OCI-LY7 (cell line): Measurements from ENCODE around the gene AURKB. TPM values are rescaled to one million over a fixed set of nuclear protein-coding genes. Genes with fewer than 3 reads are reported as not detected.
"Not testable (repeated sequence)": the region's sequence is repeated elsewhere in the genome, so short reads cannot be mapped to it uniquely, and the experiment has no call there.

Experiments used
- BruUV-seq: library from RNA; stranded (reverse); fragments of 400-500 nt; replicated peaks from 2 replicates; lab custom pipeline; 2021; lab: Mats Ljungman, UMichigan
- CTCF ChIA-PET: fragments of 300-600 bp; sonication (Branson Sonifier 250); formaldehyde crosslinking; loops from one replicate; lab custom pipeline; 2022; ENCODE audit warnings: antibody characterized with exemption; ENCODE audit not compliant: unreplicated experiment; lab: Charles Lee
- POLR2A ChIA-PET: fragments of 300-600 bp; sonication (Branson Sonifier 250); formaldehyde crosslinking; loops from one replicate; lab custom pipeline; 2022; ENCODE audit warnings: antibody characterized with exemption; lab: Charles Lee
- DNase-seq: peaks from one replicate; pipeline ENCODE4 v3.0.0-alpha.2; 2015; ENCODE audit warnings: low spot score
- H2AFZ ChIP-seq: fragments of 200-600 bp; sonication (generic), shearing (Covaris generic); 2 replicates; pipeline ENCODE4 v1.6.1; 2014; ENCODE audit warnings: mild to moderate bottlenecking, antibody characterized with exemption, low read length, moderate library complexity
- H3K27ac ChIP-seq: fragments of 200-600 bp; sonication (generic); 2 replicates; pipeline ENCODE4 v1.5.1; 2014; ENCODE audit warnings: mixed run types, low read depth, mild to moderate bottlenecking, moderate library complexity, low read length, inconsistent platforms; ENCODE audit not compliant: poor library complexity, severe bottlenecking
- H3K36me3 ChIP-seq: fragments of 200-600 bp; sonication (generic); 2 replicates; pipeline ENCODE4 v1.6.1; 2014; ENCODE audit warnings: mild to moderate bottlenecking, antibody characterized with exemption, low read length, moderate library complexity, mixed read lengths; ENCODE audit not compliant: insufficient read depth
- H3K4me1 ChIP-seq: fragments of 200-600 bp; sonication (generic); 2 replicates; pipeline ENCODE4 v1.5.1; 2014; ENCODE audit warnings: mild to moderate bottlenecking, low read length; ENCODE audit not compliant: insufficient read depth, poor library complexity, severe bottlenecking
- H3K4me2 ChIP-seq: fragments of 200-600 bp; sonication (generic); 2 replicates; pipeline ENCODE4 v1.6.1; 2014; ENCODE audit warnings: mild to moderate bottlenecking, low read length
- H3K4me3 ChIP-seq: fragments of 200-600 bp; sonication (generic); 2 replicates; pipeline ENCODE4 v1.5.1; 2014; ENCODE audit warnings: mild to moderate bottlenecking, low read depth, low read length; ENCODE audit not compliant: poor library complexity, severe bottlenecking
- H3K79me2 ChIP-seq: fragments of 200-600 bp; sonication (generic); 2 replicates; pipeline ENCODE4 v1.6.1; 2016; ENCODE audit warnings: low read depth, mild to moderate bottlenecking, low read length, moderate library complexity, mixed read lengths; ENCODE audit not compliant: insufficient read depth
- H3K9me2 ChIP-seq: fragments of 200-600 bp; sonication (generic); 2 replicates; pipeline ENCODE4 v1.6.1; 2016; ENCODE audit warnings: mild to moderate bottlenecking, low read length, mixed read lengths; ENCODE audit not compliant: insufficient read depth
- H3K9me3 ChIP-seq: fragments of 200-600 bp; sonication (generic); 2 replicates; pipeline ENCODE4 v1.6.1; 2014; ENCODE audit warnings: mild to moderate bottlenecking, mixed run types, low read length, mixed read lengths
- H4K20me1 ChIP-seq: fragments of 200-600 bp; sonication (generic); 2 replicates; pipeline ENCODE4 v1.6.1; 2014; ENCODE audit warnings: mild to moderate bottlenecking, antibody characterized with exemption, low read length, moderate library complexity, mixed read lengths; ENCODE audit not compliant: insufficient read depth
- CTCF ChIP-seq: fragments of 200-600 bp; sonication (generic); conservative IDR thresholded peaks from 2 replicates; pipeline ENCODE4 v1.5.1; 2014; ENCODE audit warnings: mild to moderate bottlenecking, antibody characterized with exemption, low read length, moderate library complexity, mixed read lengths
- EZH2phosphoT487 ChIP-seq: fragments of 200-600 bp; sonication (generic); IDR thresholded peaks from 2 replicates; pipeline ENCODE4 v1.6.1; 2018; ENCODE audit warnings: low read depth, borderline replicate concordance, mild to moderate bottlenecking, mixed run types, antibody characterized with exemption, low read length, moderate library complexity, mixed read lengths
- intact Hi-C: fragments of 100-400 bp; cut with micrococcal nuclease; formaldehyde crosslinking; loops from one replicate; pipeline ENCODE4 v1.10.0; 2022; ENCODE audit not compliant: unreplicated experiment
- total RNA-seq, 2 experiments: library from RNA; depleted of rRNA in 1 of 2; stranded (reverse); fragments of >200 nt in 1 of 2; shearing (Covaris generic) in 1 of 2; gene quantifications; 2 replicates each; pipeline ENCODE4 v1.2.3, GENCODE V29; 2014 to 2022

Gene AURKB
- total RNA-seq, 2 experiments from 2014 or later = 283 to 310 TPM

- TF ChIP-seq EZH2phosphoT487 = no peak
- TF ChIP-seq CTCF = no peak
- Histone ChIP-seq H4K20me1 (no peaks in the 10 kb centered on the region), H3K79me2 (no peaks in the 10 kb centered on the region), H3K4me3 (peak overlapping the region; percentile 80), H3K4me2 (peak overlapping the region; percentile 94), H3K9me2 (no peaks in the 10 kb centered on the region), H3K36me3 (peaks cover 16% of the 10 kb centered on the region), H2AFZ (peak overlapping the region; percentile 94), H3K27ac (peak overlapping the region; percentile 88), H3K9me3 (no peaks in the 10 kb centered on the region), H3K4me1 (peaks cover 21% of the 10 kb centered on the region)
- BruUV-seq = no TSS peak
- CTCF ChIA-PET = interaction anchor here (0.6 to 2.6 kb wide), 7 partner anchors 12 to 939 kb away, joined by 3 to 15 read pairs (median 4); partner anchors contain the start of genes AURKB and CTC1
- POLR2A ChIA-PET = interaction anchor here (0.7 to 4.3 kb wide), 13 partner anchors 11 to 1362 kb away, joined by 3 to 49 read pairs (median 4); partner anchors contain the start of genes AURKB, BORCS6, CTC1 and RANGRF
- DNase-seq = peak; percentile 88
- intact Hi-C loops = loop anchor here (1.0 kb wide), 6 partner anchors 12 to 102 kb away; partner anchors contain the start of gene AURKB
Observed at GRCh38 chr17:8221663-8222379, 11.4 kb upstream of the AURKB start.

- H2AFZ ChIP-seq = peak overlapping the region; percentile 94
- intact Hi-C loops = loop anchor here (1.0 kb wide), 1 partner anchor 101 kb away; no protein-coding TSS in a partner anchor
- H3K4me1 ChIP-seq = peaks cover 21% of the 10 kb centered on the region
- H3K4me3 ChIP-seq = peak overlapping the region; percentile 80
- ChIA-PET POLR2A (interaction anchor here (0.6 to 4.3 kb wide), 13 partner anchors 10 to 1362 kb away, joined by 3 to 49 read pairs (median 4); partner anchors contain the start of genes AURKB, BORCS6, CTC1 and RANGRF), CTCF (interaction anchor here (0.6 to 1.6 kb wide), 5 partner anchors 11 to 938 kb away, joined by 3 to 7 read pairs (median 4); partner anchors contain the start of genes AURKB and CTC1)
- H3K4me2 ChIP-seq = peak overlapping the region; percentile 94
- peak overlapping the region; percentile 88 for H3K27ac ChIP-seq
- H3K9me2 ChIP-seq = no peaks in the 10 kb centered on the region
- H4K20me1 ChIP-seq = no peaks in the 10 kb centered on the region
- peak; percentile 84 for DNase-seq
- BruUV-seq = TSS peak; percentile 77
- TF ChIP-seq CTCF = peak; percentile 26; the same call in 1 of the 2 replicates
- TF ChIP-seq EZH2phosphoT487 = no peak
- H3K79me2 ChIP-seq = no peaks in the 10 kb centered on the region
- H3K9me3 ChIP-seq = no peaks in the 10 kb centered on the region
- H3K36me3 ChIP-seq = peaks cover 8% of the 10 kb centered on the region; the same call in 1 of the 2 replicates
Observed at GRCh38 chr17:8220783-8221662, 10.6 kb upstream of the AURKB start.

GRCh38 chr17:8214000-8214399, 3.6 kb upstream of the AURKB start:
- H3K9me2 ChIP-seq, DNase-seq, H2AFZ ChIP-seq, H3K4me2 ChIP-seq, H3K4me3 ChIP-seq, H3K9me3 ChIP-seq, H3K27ac ChIP-seq, CTCF ChIA-PET, BruUV-seq, H4K20me1 ChIP-seq: not testable (repeated sequence)
- POLR2A ChIA-PET = interaction anchor here (2.0 kb wide), 1 partner anchor 22 kb away, joined by 7 read pairs; no protein-coding TSS in a partner anchor
- Histone ChIP-seq H3K79me2 (peaks cover 20% of the 10 kb centered on the region), H3K4me1 (peaks cover 14% of the 10 kb centered on the region), H3K36me3 (peaks cover 11% of the 10 kb centered on the region)
- intact Hi-C loops = loop anchor here (5.0 kb wide), 1 partner anchor 33 kb away; the partner anchor contains the start of genes CTC1 and PFAS
